ENCODE measurements around the gene MAGI2.

DNA sequence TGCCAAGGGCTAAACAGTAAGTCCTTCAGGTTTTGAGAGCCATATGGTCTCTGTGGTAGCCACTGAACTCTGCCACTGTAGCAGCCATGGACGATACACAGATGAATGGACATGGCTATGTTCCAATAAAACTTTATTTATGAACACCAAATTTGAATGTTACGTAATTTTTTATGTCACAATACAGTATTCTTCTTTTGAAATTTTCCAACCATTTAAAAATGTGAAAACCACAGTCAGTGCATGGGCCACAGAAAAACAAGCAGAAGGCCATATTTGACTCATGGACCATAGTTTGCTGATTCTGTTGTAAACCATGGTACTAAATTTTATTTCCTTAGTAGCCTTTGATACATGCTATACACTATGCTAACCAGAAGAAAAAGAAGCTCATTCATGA, 361.8 kb downstream of the MAGI2 start:
- TF ChIP-seq, protein P1, sequence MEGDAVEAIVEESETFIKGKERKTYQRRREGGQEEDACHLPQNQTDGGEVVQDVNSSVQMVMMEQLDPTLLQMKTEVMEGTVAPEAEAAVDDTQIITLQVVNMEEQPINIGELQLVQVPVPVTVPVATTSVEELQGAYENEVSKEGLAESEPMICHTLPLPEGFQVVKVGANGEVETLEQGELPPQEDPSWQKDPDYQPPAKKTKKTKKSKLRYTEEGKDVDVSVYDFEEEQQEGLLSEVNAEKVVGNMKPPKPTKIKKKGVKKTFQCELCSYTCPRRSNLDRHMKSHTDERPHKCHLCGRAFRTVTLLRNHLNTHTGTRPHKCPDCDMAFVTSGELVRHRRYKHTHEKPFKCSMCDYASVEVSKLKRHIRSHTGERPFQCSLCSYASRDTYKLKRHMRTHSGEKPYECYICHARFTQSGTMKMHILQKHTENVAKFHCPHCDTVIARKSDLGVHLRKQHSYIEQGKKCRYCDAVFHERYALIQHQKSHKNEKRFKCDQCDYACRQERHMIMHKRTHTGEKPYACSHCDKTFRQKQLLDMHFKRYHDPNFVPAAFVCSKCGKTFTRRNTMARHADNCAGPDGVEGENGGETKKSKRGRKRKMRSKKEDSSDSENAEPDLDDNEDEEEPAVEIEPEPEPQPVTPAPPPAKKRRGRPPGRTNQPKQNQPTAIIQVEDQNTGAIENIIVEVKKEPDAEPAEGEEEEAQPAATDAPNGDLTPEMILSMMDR (conservative IDR thresholded peaks at IDR 0.05; ENCODE audit: low read depth, low read length): no peak
- TF ChIP-seq EZH2 (IDR thresholded peaks at IDR 0.05; ENCODE audit: borderline replicate concordance, low read depth, low read length, poor library complexity, severe bottlenecking): no peak

Data from A673 (cell line).